ENCODE data around the gene ZFP36. TPM values are rescaled to one million over a fixed set of nuclear protein-coding genes. Genes with fewer than 3 reads are reported as not detected.

ZFP36 gene
- total RNA-seq, 3 donors from 2014 or later (not counting 1 experiment from before 2014, with no cell fraction given) = 1,232 to 2,074 (median 1,769) TPM

- Histone ChIP-seq H3K9me3 (ENCODE audit: control insufficient read depth, insufficient read depth, low read length) (no peaks in the 10 kb centered on the region), H3K27ac (ENCODE audit: low read length) (no peak overlapping the region), H3K27me3 (ENCODE audit: control insufficient read depth, insufficient read depth, low read length) (no peaks in the 10 kb centered on the region), H3K4me1 (ENCODE audit: control insufficient read depth, insufficient read depth, low read length) (no peaks in the 10 kb centered on the region), H3K4me3 (ENCODE audit: low read length) (no peak overlapping the region), H3K36me3 (ENCODE audit: control insufficient read depth, insufficient read depth, low read length) (peaks cover 82% of the 10 kb centered on the region)
- H3K36me3 Mint-ChIP-seq = peaks cover 15% of the 10 kb centered on the region
- peak overlapping the region; percentile 26 to 29 for H3K27ac Mint-ChIP-seq
- no peak for DNase-seq
- H3K4me3 Mint-ChIP-seq = no peak overlapping the region
- H3K27me3 Mint-ChIP-seq (ENCODE audit: low read depth in 2 of 2) = no peaks in the 10 kb centered on the region
- ATAC-seq = no peak
- intact Hi-C loops (cut with micrococcal nuclease) = no loop called here
- no peaks in the 10 kb centered on the region for H3K9me3 Mint-ChIP-seq
- 98% methylated on average over 17 of the region's 17 CpGs for WGBS (ENCODE audit: insufficient coverage)
- no peak for TF ChIP-seq CTCF (IDR thresholded peaks at IDR 0.05)
- H3K4me1 Mint-ChIP-seq = peaks cover 0 to 11% of the 10 kb centered on the region in 2 donors
Observed at GRCh38 chr19:39380521-39381502, 25.8 kb upstream of the ZFP36 start.

DNA sequence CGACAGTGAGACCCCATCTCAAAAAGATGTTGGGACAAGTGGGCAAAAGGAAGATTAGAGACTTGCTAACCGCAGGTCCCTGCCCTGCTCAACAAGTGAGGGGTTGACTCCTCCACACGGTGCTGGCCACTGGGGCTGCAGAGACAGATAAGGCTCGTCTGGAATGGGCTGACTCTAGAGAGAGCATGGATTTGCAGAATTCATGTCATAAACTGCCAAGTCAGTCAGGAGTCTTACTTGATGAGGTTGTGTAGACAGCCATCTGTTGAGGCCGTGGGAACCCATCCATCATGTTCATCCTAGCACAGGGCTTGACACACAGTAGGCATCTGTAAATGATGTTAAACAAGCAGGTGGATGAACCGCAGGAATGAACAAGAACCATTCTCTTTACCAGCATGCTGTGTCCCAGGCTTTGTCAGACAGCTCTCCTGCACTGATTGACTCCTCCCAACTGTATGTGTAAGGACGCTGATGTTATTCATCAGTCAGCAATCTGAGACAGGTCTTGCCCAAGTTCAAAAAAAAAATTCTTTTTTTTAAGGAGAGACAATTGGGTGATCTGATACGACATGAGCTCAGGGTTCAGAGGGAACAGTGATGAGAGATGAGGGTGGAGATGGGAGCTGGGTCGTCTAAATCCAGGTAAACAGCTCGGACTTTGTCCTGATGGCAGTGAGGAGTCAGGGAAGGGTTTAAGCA lies 24.6 kb upstream of the ZFP36 start:
- Histone ChIP-seq H3K36me3 (ENCODE audit: control insufficient read depth, insufficient read depth, low read length) (peaks cover 82% of the 10 kb centered on the region), H3K4me3 (ENCODE audit: low read length) (no peak overlapping the region), H3K27ac (ENCODE audit: low read length) (no peak overlapping the region), H3K27me3 (ENCODE audit: control insufficient read depth, insufficient read depth, low read length) (no peaks in the 10 kb centered on the region), H3K4me1 (ENCODE audit: control insufficient read depth, insufficient read depth, low read length) (no peaks in the 10 kb centered on the region), H3K9me3 (ENCODE audit: control insufficient read depth, insufficient read depth, low read length) (no peaks in the 10 kb centered on the region)
- Mint-ChIP-seq H3K4me3 (no peak overlapping the region), H3K4me1 (peaks cover 0 to 18% of the 10 kb centered on the region in 2 donors), H3K36me3 (peaks cover 15% of the 10 kb centered on the region), H3K9me3 (no peaks in the 10 kb centered on the region), H3K27me3 (ENCODE audit: low read depth in 2 of 2) (no peaks in the 10 kb centered on the region), H3K27ac (peak overlapping the region in 1 of 2 donors; percentile 26)
- WGBS (ENCODE audit: insufficient coverage) = 94% methylated on average over 10 of the region's 10 CpGs
- intact Hi-C loops (cut with micrococcal nuclease) = no loop called here
- no peak for TF ChIP-seq CTCF (IDR thresholded peaks at IDR 0.05)
- DNase-seq = no peak
- no peak for ATAC-seq

- Mint-ChIP-seq H3K9me3 (no peaks in the 10 kb centered on the region), H3K27ac (peak overlapping the region in 1 of 2 donors; percentile 70), H3K27me3 (ENCODE audit: low read depth in 2 of 2) (no peaks in the 10 kb centered on the region), H3K36me3 (peaks cover 15% of the 10 kb centered on the region), H3K4me3 (no peak overlapping the region), H3K4me1 (peaks cover 0 to 18% of the 10 kb centered on the region in 2 donors)
- intact Hi-C loops (cut with micrococcal nuclease) = no loop called here
- Histone ChIP-seq H3K4me1 (ENCODE audit: control insufficient read depth, insufficient read depth, low read length) (no peaks in the 10 kb centered on the region), H3K36me3 (ENCODE audit: control insufficient read depth, insufficient read depth, low read length) (peaks cover 78% of the 10 kb centered on the region), H3K27me3 (ENCODE audit: control insufficient read depth, insufficient read depth, low read length) (no peaks in the 10 kb centered on the region), H3K27ac (ENCODE audit: low read length) (no peak overlapping the region), H3K4me3 (ENCODE audit: low read length) (no peak overlapping the region), H3K9me3 (ENCODE audit: control insufficient read depth, insufficient read depth, low read length) (no peaks in the 10 kb centered on the region)
- ATAC-seq (no peak), DNase-seq (no peak)
- 95% methylated on average over 18 of the region's 18 CpGs for WGBS (ENCODE audit: insufficient coverage)
- no peak for TF ChIP-seq CTCF (IDR thresholded peaks at IDR 0.05)
Observed at GRCh38 chr19:39382991-39383828, 23.4 kb upstream of the ZFP36 start.
